GM23248 (cell line): ENCODE measurements around the gene FMN2.

Experiments used
- EZH2 ChIP-seq: fragments of 200-600 bp; sonication (generic); IDR thresholded peaks from 2 replicates; pipeline ENCODE4 v1.6.1; 2018; ENCODE audit warnings: antibody characterized with exemption, mild to moderate bottlenecking; ENCODE audit not compliant: insufficient read depth, poor library complexity, severe bottlenecking
- EZH2phosphoT487 ChIP-seq: fragments of 200-600 bp; sonication (generic); IDR thresholded peaks from 2 replicates; pipeline ENCODE4 v1.6.1; 2018; ENCODE audit warnings: antibody characterized with exemption, moderate library complexity, mild to moderate bottlenecking, low read depth; ENCODE audit not compliant: insufficient read depth

- TF ChIP-seq EZH2 (no peak), EZH2phosphoT487 (no peak)
These were observed 344.4 kb downstream of the FMN2 start for GRCh38 chr1:240435996-240436566.
